Measurements from ENCODE around the gene HOGA1.
"Not testable (repeated sequence)": the region's sequence is repeated elsewhere in the genome, so short reads cannot be mapped to it uniquely, and the experiment has no call there.

GRCh38 chr10:97560731-97561381 lies 23.3 kb upstream of the HOGA1 start:
- TF ChIP-seq CTCF (IDR thresholded peaks at IDR 0.05); YY1 (IDR thresholded peaks at IDR 0.05; ENCODE audit: low read depth): not testable (repeated sequence)
